Esophagus muscularis mucosa (tissue), 4 donors: ENCODE measurements around the gene LIPC.

ENCODE experiments used
- CTCF ChIP-seq, 3 experiments: fragments of 200-600 bp in 2 of 3; fragments of 450-650 bp in 1 of 3; sonication (generic) in 2 of 3; IDR thresholded peaks; one replicate each; pipeline ENCODE4 v1.5.1; 2017 to 2019; ENCODE audit warnings: antibody characterized with exemption in 3 of 3, mild to moderate bottlenecking in 2 of 3, moderate library complexity in 1 of 3
- EP300 ChIP-seq: sonication (generic); formaldehyde crosslinking; IDR thresholded peaks from one replicate; pipeline ENCODE4 v1.6.1; 2017; ENCODE audit warnings: antibody characterized with exemption
- POLR2A ChIP-seq: fragments of 450-650 bp; IDR thresholded peaks from one replicate; pipeline ENCODE4 v1.6.1; 2017; ENCODE audit warnings: antibody characterized with exemption, moderate library complexity, mild to moderate bottlenecking, low read depth

DNA sequence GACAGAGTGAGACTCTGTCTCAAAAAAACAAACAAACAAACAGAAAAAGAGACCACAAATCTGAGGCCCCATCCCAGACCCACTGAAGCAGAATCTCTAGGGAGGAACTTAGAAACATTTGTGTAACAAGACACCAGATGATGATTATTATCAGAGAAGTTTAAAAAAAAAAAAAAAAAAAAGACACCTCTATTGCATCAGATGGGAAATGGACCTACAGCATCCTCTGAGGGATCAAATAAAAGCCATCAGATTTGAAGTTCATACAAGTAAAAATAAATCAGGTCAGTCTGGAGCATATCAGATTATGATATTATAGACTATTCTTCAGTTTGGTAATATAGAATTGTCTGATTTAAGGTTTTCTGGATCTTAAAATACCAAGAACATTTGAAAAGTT lies 21.9 kb upstream of the LIPC start:
- no peak for TF ChIP-seq CTCF (IDR thresholded peaks at IDR 0.05)
- TF ChIP-seq POLR2A, result no peak
- no peak for TF ChIP-seq EP300
